CD4-positive, alpha-beta T cell (primary cell): ENCODE measurements around the gene TXNRD2. TPM values are rescaled to one million over a fixed set of nuclear protein-coding genes. Genes with fewer than 3 reads are reported as not detected.

Experiments
- ATAC-seq: fragments of 200-7000 bp; cut with Tn5 transposase; one replicate; pipeline ENCODE4 v1.10.0; 2022; ENCODE audit warnings: mild to moderate bottlenecking; ENCODE audit not compliant: poor library complexity
- CTCF ChIA-PET: fragments of 350-600 bp; sonication (Branson Sonifier 250); formaldehyde crosslinking; loops from one replicate; lab custom pipeline; 2021; ENCODE audit warnings: antibody characterized with exemption, inconsistent platforms; lab: Charles Lee
- POLR2A ChIA-PET: fragments of 350-600 bp; sonication (Branson Sonifier 250); formaldehyde crosslinking; loops from one replicate; lab custom pipeline; 2021; ENCODE audit warnings: antibody characterized with exemption, inconsistent platforms; lab: Charles Lee
- DNase-seq, 14 experiments: peaks; one replicate each; pipeline ENCODE4 v3.0.0-alpha.2; 2013 to 2020; ENCODE audit warnings: mixed read lengths in 2 of 14
- H3K27ac ChIP-seq, 2 donors: one replicate each; pipeline versions ENCODE4 v1.5.1 to v1.7.0; 2013; ENCODE audit warnings: low read length in 2 of 2, low read depth in 1 of 2, mild to moderate bottlenecking in 1 of 2
- H3K27me3 ChIP-seq, 2 experiments: 1 replicate in 1 of 2; 2 replicates in 1 of 2; pipeline versions ENCODE4 v1.6.1 to v1.7.0; 2013; ENCODE audit warnings: low read length in 2 of 2, control low read depth in 1 of 2, mild to moderate bottlenecking in 1 of 2, moderate library complexity in 1 of 2; ENCODE audit not compliant: insufficient read depth in 2 of 2, control insufficient read depth in 1 of 2
- H3K36me3 ChIP-seq: one replicate; pipeline ENCODE4 v1.6.1; 2013; ENCODE audit warnings: low read length, control low read depth; ENCODE audit not compliant: insufficient read depth
- H3K4me1 ChIP-seq: one replicate; pipeline ENCODE4 v1.6.1; 2013; ENCODE audit warnings: low read length, control low read depth; ENCODE audit not compliant: insufficient read depth
- H3K4me3 ChIP-seq: one replicate; pipeline ENCODE4 v1.5.1; 2013; ENCODE audit warnings: mild to moderate bottlenecking, low read length, moderate library complexity
- H3K9me3 ChIP-seq, 2 experiments: 1 replicate in 1 of 2; 2 replicates in 1 of 2; pipeline versions ENCODE4 v1.6.1 to v1.7.0; 2013; ENCODE audit warnings: low read length in 2 of 2, mild to moderate bottlenecking in 2 of 2, control low read depth in 1 of 2, moderate library complexity in 1 of 2; ENCODE audit not compliant: control insufficient read depth in 1 of 2, insufficient read depth in 1 of 2
- H3K27ac Mint-ChIP-seq: one replicate; pipeline ENCODE4 v1.8.0; 2020; ENCODE audit warnings: mixed read lengths
- H3K27me3 Mint-ChIP-seq: one replicate; pipeline ENCODE4 v1.8.0; 2021; ENCODE audit warnings: mixed read lengths
- H3K36me3 Mint-ChIP-seq: one replicate; pipeline ENCODE4 v1.8.0; 2021; ENCODE audit warnings: low read depth, mixed read lengths
- H3K4me1 Mint-ChIP-seq: one replicate; pipeline ENCODE4 v1.8.0; 2021; ENCODE audit warnings: low read depth, mixed read lengths
- H3K4me3 Mint-ChIP-seq: one replicate; pipeline ENCODE4 v1.8.0; 2020; ENCODE audit warnings: mild to moderate bottlenecking, mixed read lengths
- H3K9me3 Mint-ChIP-seq: one replicate; pipeline ENCODE4 v1.8.0; 2020; ENCODE audit warnings: mixed read lengths
- intact Hi-C, 2 experiments: fragments of 100-400 bp; cut with DNase I in 1 of 2; cut with micrococcal nuclease in 1 of 2; formaldehyde crosslinking; loops; one replicate each; pipeline versions ENCODE4 v1.15.1 to v1.9.0; 2023 to 2025; cut with DNase I, micrococcal nuclease
- total RNA-seq, 174 experiments: library from RNA in 2 of 174; stranded (reverse) in 2 of 174; gene quantifications; one replicate each; pipeline ENCODE4 v1.2.3 and lab custom pipeline; 2021 to 2026
- TF ChIP-seq, protein P1 (sequence below): fragments of 200-600 bp; IDR thresholded peaks from one replicate; pipeline ENCODE4 v1.8.0; 2022; ENCODE audit warnings: antibody characterized with exemption, mild to moderate bottlenecking

TXNRD2 gene
- total RNA-seq, 2 experiments from 2014 or later, result 18.6 to 19.5 TPM

DNA sequence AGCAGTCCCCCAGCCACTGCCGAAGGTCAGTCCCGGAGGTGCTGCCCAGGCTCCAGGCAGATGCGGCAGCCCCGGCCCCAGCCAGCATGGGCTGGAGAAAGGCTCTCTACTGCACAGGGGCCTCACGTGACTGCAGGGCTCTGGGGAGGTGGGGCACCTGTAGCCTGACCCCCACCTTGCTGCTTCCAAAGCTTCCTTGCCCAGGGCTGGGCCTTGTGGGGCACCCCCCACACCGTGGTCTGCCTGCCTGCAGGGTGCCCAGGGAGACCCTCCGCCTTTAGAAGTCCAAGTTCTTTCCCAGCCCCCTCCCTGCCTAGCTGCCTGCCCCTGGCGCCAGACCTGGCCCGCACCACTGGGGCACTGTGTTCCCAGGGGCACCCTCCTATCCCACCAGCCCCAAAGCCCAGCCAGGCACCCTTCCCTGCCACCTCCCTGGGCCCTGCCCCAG is 28.4 kb upstream of the TXNRD2 start:
- Histone ChIP-seq H3K4me3 (no peak overlapping the region), H3K27me3 (no peaks in the 10 kb centered on the region), H3K36me3 (peaks cover 12% of the 10 kb centered on the region), H3K27ac (no peak overlapping the region), H3K9me3 (no peaks in the 10 kb centered on the region), H3K4me1 (peaks cover 18% of the 10 kb centered on the region)
- Mint-ChIP-seq H3K27ac (no peak overlapping the region), H3K9me3 (no peaks in the 10 kb centered on the region), H3K36me3 (peaks cover 5% of the 10 kb centered on the region), H3K4me1 (peaks cover 14% of the 10 kb centered on the region), H3K4me3 (no peak overlapping the region), H3K27me3 (no peaks in the 10 kb centered on the region)
- ChIA-PET CTCF (interaction anchor here (0.7 to 2.4 kb wide), 6 partner anchors 43 to 160 kb away, joined by 3 to 22 read pairs (median 4); no protein-coding TSS in a partner anchor), POLR2A (interaction anchor here (0.7 to 2.0 kb wide), 4 partner anchors 28 to 161 kb away, joined by 4 to 6 read pairs (median 5); partner anchors contain the start of genes COMT, TANGO2 and TXNRD2)
- ATAC-seq (no peak), DNase-seq (no peak)
- intact Hi-C loops, result loop anchor here (1.0 to 5.0 kb wide), 5 partner anchors 43 to 315 kb away; no protein-coding TSS in a partner anchor
- TF ChIP-seq, protein P1, sequence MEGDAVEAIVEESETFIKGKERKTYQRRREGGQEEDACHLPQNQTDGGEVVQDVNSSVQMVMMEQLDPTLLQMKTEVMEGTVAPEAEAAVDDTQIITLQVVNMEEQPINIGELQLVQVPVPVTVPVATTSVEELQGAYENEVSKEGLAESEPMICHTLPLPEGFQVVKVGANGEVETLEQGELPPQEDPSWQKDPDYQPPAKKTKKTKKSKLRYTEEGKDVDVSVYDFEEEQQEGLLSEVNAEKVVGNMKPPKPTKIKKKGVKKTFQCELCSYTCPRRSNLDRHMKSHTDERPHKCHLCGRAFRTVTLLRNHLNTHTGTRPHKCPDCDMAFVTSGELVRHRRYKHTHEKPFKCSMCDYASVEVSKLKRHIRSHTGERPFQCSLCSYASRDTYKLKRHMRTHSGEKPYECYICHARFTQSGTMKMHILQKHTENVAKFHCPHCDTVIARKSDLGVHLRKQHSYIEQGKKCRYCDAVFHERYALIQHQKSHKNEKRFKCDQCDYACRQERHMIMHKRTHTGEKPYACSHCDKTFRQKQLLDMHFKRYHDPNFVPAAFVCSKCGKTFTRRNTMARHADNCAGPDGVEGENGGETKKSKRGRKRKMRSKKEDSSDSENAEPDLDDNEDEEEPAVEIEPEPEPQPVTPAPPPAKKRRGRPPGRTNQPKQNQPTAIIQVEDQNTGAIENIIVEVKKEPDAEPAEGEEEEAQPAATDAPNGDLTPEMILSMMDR, result no peak

DNA sequence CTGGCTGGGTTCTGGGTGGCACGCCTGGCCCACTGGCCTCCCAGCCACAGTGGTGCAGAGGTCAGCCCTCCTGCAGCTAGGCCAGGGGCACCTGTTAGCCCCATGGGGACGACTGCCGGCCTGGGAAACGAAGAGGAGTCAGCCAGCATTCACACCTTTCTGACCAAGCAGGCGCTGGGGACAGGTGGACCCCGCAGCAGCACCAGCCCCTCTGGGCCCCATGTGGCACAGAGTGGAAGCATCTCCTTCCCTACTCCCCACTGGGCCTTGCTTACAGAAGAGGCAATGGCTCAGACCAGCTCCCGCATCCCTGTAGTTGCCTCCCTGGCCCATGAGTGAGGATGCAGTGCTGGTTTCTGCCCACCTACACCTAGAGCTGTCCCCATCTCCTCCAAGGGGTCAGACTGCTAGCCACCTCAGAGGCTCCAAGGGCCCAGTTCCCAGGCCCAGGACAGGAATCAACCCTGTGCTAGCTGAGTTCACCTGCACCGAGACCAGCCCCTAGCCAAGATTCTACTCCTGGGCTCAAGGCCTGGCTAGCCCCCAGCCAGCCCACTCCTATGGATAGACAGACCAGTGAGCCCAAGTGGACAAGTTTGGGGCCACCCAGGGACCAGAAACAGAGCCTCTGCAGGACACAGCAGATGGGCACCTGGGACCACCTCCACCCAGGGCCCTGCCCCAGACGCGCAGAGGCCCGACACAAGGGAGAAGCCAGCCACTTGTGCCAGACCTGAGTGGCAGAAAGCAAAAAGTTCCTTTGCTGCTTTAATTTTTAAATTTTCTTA is 27.7 kb upstream of the TXNRD2 start:
- H3K4me1 Mint-ChIP-seq, result peaks cover 11% of the 10 kb centered on the region
- H3K36me3 ChIP-seq, result peaks cover 15% of the 10 kb centered on the region
- CTCF ChIA-PET, result interaction anchor here (1.4 to 2.4 kb wide), 2 partner anchors 143 to 160 kb away, joined by 6 to 22 read pairs; no protein-coding TSS in a partner anchor
- no peaks in the 10 kb centered on the region for H3K27me3 Mint-ChIP-seq
- H3K9me3 ChIP-seq, result no peaks in the 10 kb centered on the region
- ATAC-seq, result no peak
- H3K4me3 ChIP-seq, result no peak overlapping the region
- peaks cover 18% of the 10 kb centered on the region for H3K4me1 ChIP-seq
- TF ChIP-seq, protein P1, result no peak
- no peak overlapping the region for H3K4me3 Mint-ChIP-seq
- H3K36me3 Mint-ChIP-seq, result peaks cover 5% of the 10 kb centered on the region
- H3K27me3 ChIP-seq, result no peaks in the 10 kb centered on the region
- H3K27ac ChIP-seq, result no peak overlapping the region
- POLR2A ChIA-PET, result interaction anchor here (1.5 to 2.0 kb wide), 2 partner anchors 28 to 160 kb away, joined by 3 to 6 read pairs; partner anchors contain the start of genes COMT and TXNRD2
- no peaks in the 10 kb centered on the region for H3K9me3 Mint-ChIP-seq
- intact Hi-C loops, result loop anchor here in 1 of 2 experiments (10.0 kb wide), 1 partner anchor 315 kb away; no protein-coding TSS in a partner anchor
- DNase-seq, result no peak
- H3K27ac Mint-ChIP-seq, result no peak overlapping the region

DNA sequence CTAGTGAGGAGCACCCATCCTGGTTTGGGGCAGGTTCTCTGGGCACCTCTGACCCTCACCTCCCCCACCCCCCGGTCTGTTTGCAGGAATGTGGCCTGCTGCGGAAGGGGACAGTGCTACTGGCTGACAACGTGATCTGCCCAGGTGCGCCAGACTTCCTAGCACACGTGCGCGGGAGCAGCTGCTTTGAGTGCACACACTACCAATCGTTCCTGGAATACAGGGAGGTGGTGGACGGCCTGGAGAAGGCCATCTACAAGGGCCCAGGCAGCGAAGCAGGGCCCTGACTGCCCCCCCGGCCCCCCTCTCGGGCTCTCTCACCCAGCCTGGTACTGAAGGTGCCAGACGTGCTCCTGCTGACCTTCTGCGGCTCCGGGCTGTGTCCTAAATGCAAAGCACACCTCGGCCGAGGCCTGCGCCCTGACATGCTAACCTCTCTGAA is 26.9 kb upstream of the TXNRD2 start:
- H3K9me3 ChIP-seq, result no peaks in the 10 kb centered on the region
- H3K4me3 Mint-ChIP-seq, result no peak overlapping the region
- intact Hi-C loops, result loop anchor here in 1 of 2 experiments (10.0 kb wide), 1 partner anchor 316 kb away; no protein-coding TSS in a partner anchor
- no peak overlapping the region for H3K27ac Mint-ChIP-seq
- no peak for DNase-seq
- peaks cover 18% of the 10 kb centered on the region for H3K4me1 ChIP-seq
- CTCF ChIA-PET, result no interaction called here
- peaks cover 11% of the 10 kb centered on the region for H3K4me1 Mint-ChIP-seq
- ATAC-seq, result no peak
- POLR2A ChIA-PET, result interaction anchor here (1.5 kb wide), 1 partner anchor 27 kb away, joined by 3 read pairs; the partner anchor contains the start of genes COMT and TXNRD2
- no peak overlapping the region for H3K4me3 ChIP-seq
- TF ChIP-seq, protein P1, result no peak
- no peaks in the 10 kb centered on the region for H3K27me3 ChIP-seq
- no peak overlapping the region for H3K27ac ChIP-seq
- peaks cover 24% of the 10 kb centered on the region for H3K36me3 ChIP-seq
- no peaks in the 10 kb centered on the region for H3K27me3 Mint-ChIP-seq
- H3K9me3 Mint-ChIP-seq, result no peaks in the 10 kb centered on the region
- H3K36me3 Mint-ChIP-seq, result peaks cover 5% of the 10 kb centered on the region
